CD14-positive monocyte (primary cell): ENCODE measurements around the gene SLC26A6. TPM values are rescaled to one million over a fixed set of nuclear protein-coding genes. Genes with fewer than 3 reads are reported as not detected.

Experiments used
- DNase-seq, 3 donors: peaks; one replicate each; pipeline ENCODE4 v3.0.0-alpha.2; 2011 to 2022
- H2AFZ ChIP-seq: 2 replicates; pipeline ENCODE4 v1.6.0; 2012; ENCODE audit warnings: mild to moderate bottlenecking, low read depth, low read length, inconsistent platforms; ENCODE audit not compliant: insufficient read depth, poor library complexity, severe bottlenecking
- H3K27ac ChIP-seq, 2 donors: 1 replicate in 1 of 2; 2 replicates in 1 of 2; pipeline ENCODE4 v1.5.1; 2012 to 2013; ENCODE audit warnings: low read length in 2 of 2, control low read depth in 1 of 2, inconsistent platforms in 1 of 2, low read depth in 1 of 2, mild to moderate bottlenecking in 1 of 2
- H3K27me3 ChIP-seq, 2 donors: one replicate each; pipeline versions ENCODE4 v1.6.0 to v1.6.1; 2011 to 2013; ENCODE audit warnings: low read length in 2 of 2; ENCODE audit not compliant: control insufficient read depth in 2 of 2, insufficient read depth in 2 of 2
- H3K36me3 ChIP-seq, 2 donors: replicated peaks in 1 of 2; 1 replicate in 1 of 2; 2 replicates in 1 of 2; pipeline versions ENCODE4 v1.5.1 to v1.6.1; 2012 to 2013; ENCODE audit warnings: low read length in 2 of 2, control low read depth in 1 of 2, inconsistent platforms in 1 of 2, mild to moderate bottlenecking in 1 of 2; ENCODE audit not compliant: insufficient read depth in 2 of 2, control insufficient read depth in 1 of 2
- H3K4me1 ChIP-seq, 2 donors: 1 replicate in 1 of 2; 2 replicates in 1 of 2; pipeline versions ENCODE4 v1.5.1 to v1.6.1; 2012 to 2013; ENCODE audit warnings: low read length in 2 of 2, control low read depth in 1 of 2, inconsistent platforms in 1 of 2, mild to moderate bottlenecking in 1 of 2, moderate library complexity in 1 of 2; ENCODE audit not compliant: insufficient read depth in 2 of 2, control insufficient read depth in 1 of 2
- H3K4me2 ChIP-seq: replicated peaks from 2 replicates; pipeline ENCODE3; 2012; ENCODE audit warnings: low read length, moderate library complexity, mild to moderate bottlenecking; ENCODE audit not compliant: poor library complexity, severe bottlenecking; ENCODE audit errors: extremely low read depth
- H3K4me3 ChIP-seq, 3 experiments: fragments of 200-600 bp in 1 of 3; sonication (generic) in 1 of 3; replicated peaks in 1 of 3; 1 replicate in 2 of 3; 2 replicates in 1 of 3; pipeline ENCODE4 v1.5.1; 2011 to 2013; ENCODE audit warnings: low read length in 3 of 3, mild to moderate bottlenecking in 3 of 3, control low read depth in 2 of 3, low read depth in 2 of 3, inconsistent platforms in 1 of 3, moderate library complexity in 1 of 3
- H3K79me2 ChIP-seq: 2 replicates; pipeline ENCODE4 v1.6.0; 2012; ENCODE audit warnings: mild to moderate bottlenecking, control low read depth, inconsistent platforms, low read length, moderate library complexity; ENCODE audit not compliant: insufficient read depth
- H3K9ac ChIP-seq: 2 replicates; pipeline ENCODE4 v1.6.0; 2017; ENCODE audit warnings: low read length, mild to moderate bottlenecking; ENCODE audit not compliant: insufficient read depth, poor library complexity, severe bottlenecking
- H3K9me3 ChIP-seq, 2 donors: replicated peaks in 1 of 2; 1 replicate in 1 of 2; 2 replicates in 1 of 2; pipeline versions ENCODE4 v1.5.1 to v1.6.1; 2012 to 2013; ENCODE audit warnings: low read length in 2 of 2, control low read depth in 1 of 2; ENCODE audit not compliant: control insufficient read depth in 1 of 2, insufficient read depth in 1 of 2
- H4K20me1 ChIP-seq: 2 replicates; pipeline ENCODE4 v1.6.0; 2012; ENCODE audit warnings: mild to moderate bottlenecking, low read length, control low read depth, moderate library complexity; ENCODE audit not compliant: insufficient read depth
- H3K27ac Mint-ChIP-seq, 7 donors: one replicate each; pipeline ENCODE4 v1.8.0; 2020; ENCODE audit warnings: mild to moderate bottlenecking in 7 of 7, mixed read lengths in 7 of 7, moderate library complexity in 6 of 7, inconsistent platforms in 2 of 7
- H3K27me3 Mint-ChIP-seq, 3 donors: one replicate each; pipeline ENCODE4 v1.8.0; 2021 to 2022; ENCODE audit warnings: low read depth in 3 of 3, mild to moderate bottlenecking in 3 of 3, mixed read lengths in 3 of 3, moderate library complexity in 3 of 3, inconsistent platforms in 1 of 3
- H3K36me3 Mint-ChIP-seq, 2 donors: one replicate each; pipeline ENCODE4 v1.8.0; 2020; ENCODE audit warnings: mixed read lengths in 2 of 2, inconsistent platforms in 1 of 2, mild to moderate bottlenecking in 1 of 2
- H3K4me1 Mint-ChIP-seq: one replicate; pipeline ENCODE4 v1.8.0; 2020; ENCODE audit warnings: mild to moderate bottlenecking, mixed read lengths
- H3K4me3 Mint-ChIP-seq, 2 donors: one replicate each; pipeline ENCODE4 v1.8.0; 2020; ENCODE audit warnings: mild to moderate bottlenecking in 2 of 2, mixed read lengths in 2 of 2, moderate library complexity in 1 of 2
- H3K9me3 Mint-ChIP-seq, 7 donors: one replicate each; pipeline ENCODE4 v1.8.0; 2020 to 2022; ENCODE audit warnings: mixed read lengths in 7 of 7, mild to moderate bottlenecking in 6 of 7, moderate library complexity in 6 of 7, inconsistent platforms in 2 of 7
- CTCF ChIP-seq: fragments of 200-600 bp; IDR thresholded peaks from one replicate; pipeline ENCODE4 v1.8.0; 2022; ENCODE audit warnings: antibody characterized with exemption, mild to moderate bottlenecking
- WGBS: methylation state at CpG from one replicate; pipeline ENCODE4 v1.1.5; 2013; ENCODE audit warnings: missing lambda C conversion rate; ENCODE audit not compliant: insufficient coverage; 5-methylcytosine and 5-hydroxymethylcytosine counted together
- intact Hi-C, 2 donors: fragments of 100-400 bp; cut with micrococcal nuclease; formaldehyde crosslinking; loops; one replicate each; pipeline versions ENCODE4 v1.15.0 to v1.15.1; 2023
- polyA plus RNA-seq, 3 donors: library from polyadenylated mRNA; depleted of rRNA in 1 of 3; unstranded in 2 of 3; stranded (reverse) in 1 of 3; fragments of 300-500 nt in 2 of 3; fragments of >200 nt in 1 of 3; fragmentation: Illumina TruSeq in 2 of 3; gene quantifications; 1 replicate in 2 of 3; 2 replicates in 1 of 3; pipeline ENCODE4 v1.2.3, GENCODE V29; 2012 to 2021

Gene SLC26A6
- polyA plus RNA-seq, 3 donors: 16.3 to 92.8 (median 20.4) TPM

GRCh38 chr3:48595075-48595525, 40.2 kb downstream of the SLC26A6 start, which contains the start of gene COL7A1:
COL7A1 (minus strand) TSS chr3:48595329; CDS start chr3:48595159, 170 bp downstream.
- Histone ChIP-seq H3K4me2 (peak within 1 kb of the TSS; percentile 36), H3K79me2 (no peaks in the 10 kb centered on the region), H3K9me3 (no peaks in the 10 kb centered on the region), H2AFZ (peak within 1 kb of the TSS; percentile 46), H3K4me1 (peaks cover 6 to 14% of the 10 kb centered on the region in 2 donors), H3K9ac (no peak within 1 kb of the TSS), H3K27ac (no peak within 1 kb of the TSS), H3K4me3 (peak within 1 kb of the TSS in 1 of 3 experiments; percentile 17), H3K27me3 (peaks cover 6 to 32% of the 10 kb centered on the region in 2 donors), H3K36me3 (peaks cover 26 to 30% of the 10 kb centered on the region in 2 donors), H4K20me1 (peaks cover 22% of the 10 kb centered on the region)
- no peak for DNase-seq
- intact Hi-C loops: no loop called here
- peaks cover 33 to 36% of the 10 kb centered on the region in 2 donors for H3K36me3 Mint-ChIP-seq
- WGBS: 1% methylated on average over 28 of the region's 35 CpGs
- H3K27me3 Mint-ChIP-seq: peaks cover 38 to 49% (median 46%) of the 10 kb centered on the region in 3 donors
- peaks cover 0 to 6% (median 0%) of the 10 kb centered on the region in 7 donors for H3K9me3 Mint-ChIP-seq
- H3K4me3 Mint-ChIP-seq: peak within 1 kb of the TSS in 1 of 2 donors; percentile 83
- peaks cover 12% of the 10 kb centered on the region for H3K4me1 Mint-ChIP-seq
- no peak for TF ChIP-seq CTCF
- peak within 1 kb of the TSS in 2 of 7 donors; percentile 51 to 57 for H3K27ac Mint-ChIP-seq

GRCh38 chr3:48594417-48595049, 40.7 kb downstream of the SLC26A6 start:
- Histone ChIP-seq H3K9me3 (no peaks in the 10 kb centered on the region), H3K4me2 (peak overlapping the region; percentile 36), H4K20me1 (peaks cover 16% of the 10 kb centered on the region), H3K27me3 (peaks cover 6 to 38% of the 10 kb centered on the region in 2 donors), H3K27ac (no peak overlapping the region), H3K9ac (no peak overlapping the region), H3K4me3 (peak overlapping the region in 1 of 3 experiments; percentile 17), H3K36me3 (peaks cover 20 to 25% of the 10 kb centered on the region in 2 donors), H3K79me2 (no peaks in the 10 kb centered on the region), H2AFZ (peak overlapping the region; percentile 46), H3K4me1 (peaks cover 6 to 14% of the 10 kb centered on the region in 2 donors)
- Mint-ChIP-seq H3K27ac (no peak overlapping the region), H3K9me3 (peaks cover 0 to 6% (median 0%) of the 10 kb centered on the region in 7 donors), H3K36me3 (peaks cover 28 to 31% of the 10 kb centered on the region in 2 donors), H3K27me3 (peaks cover 42 to 54% (median 49%) of the 10 kb centered on the region in 3 donors), H3K4me3 (peak overlapping the region in 1 of 2 donors; percentile 82), H3K4me1 (peaks cover 12% of the 10 kb centered on the region)
- TF ChIP-seq CTCF: no peak
- no peak for DNase-seq
- 31% methylated on average over 39 of the region's 39 CpGs for WGBS
- intact Hi-C loops: no loop called here
